Breast epithelium (tissue), 3 donors: ENCODE measurements around the gene CACNA1I.

Experiments used
- POLR2AphosphoS5 ChIP-seq, 3 donors: sonication (generic); formaldehyde crosslinking; IDR thresholded peaks; one replicate each; pipeline ENCODE4 v1.6.1; 2017; ENCODE audit warnings: antibody characterized with exemption in 3 of 3
- TF ChIP-seq, protein P1 (sequence below), 3 donors: fragments of 450-650 bp; IDR thresholded peaks; one replicate each; pipeline ENCODE4 v1.5.1; 2016 to 2017; ENCODE audit warnings: antibody characterized with exemption in 3 of 3, mild to moderate bottlenecking in 3 of 3, moderate library complexity in 3 of 3

DNA sequence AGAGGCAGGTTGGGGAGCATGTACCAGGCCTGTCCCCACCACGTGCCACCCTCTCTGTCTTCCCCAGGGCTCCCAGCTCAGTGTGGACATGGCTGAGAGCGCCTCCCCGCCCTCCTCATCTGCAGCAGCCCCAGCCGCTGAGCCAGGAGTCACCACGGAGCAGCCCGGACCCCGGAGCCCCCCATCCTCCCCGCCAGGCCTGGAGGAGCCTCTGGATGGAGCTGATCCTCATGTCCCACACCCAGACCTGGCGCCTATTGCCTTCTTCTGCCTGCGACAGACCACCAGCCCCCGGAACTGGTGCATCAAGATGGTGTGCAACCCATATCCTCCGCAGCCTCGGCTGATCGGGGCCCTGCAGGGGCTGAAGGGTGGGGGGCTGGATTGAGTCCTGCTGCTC is at the start of gene CACNA1I:
- TF ChIP-seq, protein P1, sequence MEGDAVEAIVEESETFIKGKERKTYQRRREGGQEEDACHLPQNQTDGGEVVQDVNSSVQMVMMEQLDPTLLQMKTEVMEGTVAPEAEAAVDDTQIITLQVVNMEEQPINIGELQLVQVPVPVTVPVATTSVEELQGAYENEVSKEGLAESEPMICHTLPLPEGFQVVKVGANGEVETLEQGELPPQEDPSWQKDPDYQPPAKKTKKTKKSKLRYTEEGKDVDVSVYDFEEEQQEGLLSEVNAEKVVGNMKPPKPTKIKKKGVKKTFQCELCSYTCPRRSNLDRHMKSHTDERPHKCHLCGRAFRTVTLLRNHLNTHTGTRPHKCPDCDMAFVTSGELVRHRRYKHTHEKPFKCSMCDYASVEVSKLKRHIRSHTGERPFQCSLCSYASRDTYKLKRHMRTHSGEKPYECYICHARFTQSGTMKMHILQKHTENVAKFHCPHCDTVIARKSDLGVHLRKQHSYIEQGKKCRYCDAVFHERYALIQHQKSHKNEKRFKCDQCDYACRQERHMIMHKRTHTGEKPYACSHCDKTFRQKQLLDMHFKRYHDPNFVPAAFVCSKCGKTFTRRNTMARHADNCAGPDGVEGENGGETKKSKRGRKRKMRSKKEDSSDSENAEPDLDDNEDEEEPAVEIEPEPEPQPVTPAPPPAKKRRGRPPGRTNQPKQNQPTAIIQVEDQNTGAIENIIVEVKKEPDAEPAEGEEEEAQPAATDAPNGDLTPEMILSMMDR (IDR thresholded peaks at IDR 0.05), result no peak
- TF ChIP-seq POLR2AphosphoS5 (IDR thresholded peaks at IDR 0.05), result no peak
